ENCODE results near the gene SDSL. TPM values are rescaled to one million over a fixed set of nuclear protein-coding genes. Genes with fewer than 3 reads are reported as not detected.
A peak's percentile ranks its signal among the peaks of the same experiment; 100 is the strongest.

Gene SDSL
- total and polyA plus RNA-seq, 2 of the 13 experiments (the other 11 are each of a cell fraction or from before 2014, with no cell fraction given), result 1.2 to 1.7 TPM

GRCh38 chr12:113479590-113480335 is 57.6 kb downstream of the SDSL start (continued):
- TF ChIP-seq PHF8 (CRISPR knock-in tag; IDR thresholded peaks at IDR 0.05), result no peak
- TF ChIP-seq TRIM24 (CRISPR knock-in tag; IDR thresholded peaks at IDR 0.05), result no peak
- TF ChIP-seq ZNF569 (CRISPR knock-in tag; IDR thresholded peaks at IDR 0.05; ENCODE audit: borderline replicate concordance), result no peak
- TF ChIP-seq ZNF556 (CRISPR knock-in tag; IDR thresholded peaks at IDR 0.05; ENCODE audit: borderline replicate concordance), result no peak
- no peak for TF ChIP-seq ZNF749 (CRISPR knock-in tag; IDR thresholded peaks at IDR 0.05; ENCODE audit: borderline replicate concordance)
- TF ChIP-seq ZNF670 (CRISPR knock-in tag; IDR thresholded peaks at IDR 0.05; ENCODE audit: borderline replicate concordance), result no peak
- TF ChIP-seq ZNF580 (CRISPR knock-in tag; IDR thresholded peaks at IDR 0.05; ENCODE audit: borderline replicate concordance, low read depth), result no peak
- TF ChIP-seq IKZF1 (IDR thresholded peaks at IDR 0.05), result no peak
- no peak for TF ChIP-seq HNRNPL (IDR thresholded peaks at IDR 0.05; ENCODE audit: low read depth, low read length)
- no peak for TF ChIP-seq HNRNPUL1 (IDR thresholded peaks at IDR 0.05; ENCODE audit: low read depth, low read length)
- TF ChIP-seq KMT2A (CRISPR knock-in tag; IDR thresholded peaks at IDR 0.05), result 0 out of 2 replicates have a peak, but pooled peaks have one; percentile 32
- peak; percentile 93 for TF ChIP-seq ZNF557 (CRISPR knock-in tag; IDR thresholded peaks at IDR 0.05)
- no peak for TF ChIP-seq PAX8 (CRISPR knock-in tag; IDR thresholded peaks at IDR 0.05; ENCODE audit: borderline replicate concordance)
- TF ChIP-seq TP53 (CRISPR knock-in tag; conservative IDR thresholded peaks at IDR 0.05), result 0 out of 2 replicates have a peak, but pooled peaks have one; percentile 33
- no peak for TF ChIP-seq PHF21A (CRISPR knock-in tag; IDR thresholded peaks at IDR 0.05)
- no peak for TF ChIP-seq MED8 (CRISPR knock-in tag; IDR thresholded peaks at IDR 0.05; ENCODE audit: insufficient replicate concordance)
- TF ChIP-seq U2AF1 (optimal IDR thresholded peaks at IDR 0.05; ENCODE audit: low read depth, low read length), result no peak
- TF ChIP-seq PBX2 (CRISPR knock-in tag; IDR thresholded peaks at IDR 0.05), result no peak
- 0 out of 2 replicates have a peak, but pooled peaks have one; percentile 52 for TF ChIP-seq ZNF768 (CRISPR knock-in tag; IDR thresholded peaks at IDR 0.05)
- TF ChIP-seq ATF5 (CRISPR knock-in tag; IDR thresholded peaks at IDR 0.05; ENCODE audit: low read depth), result no peak
- no peak for TF ChIP-seq ZNF567 (CRISPR knock-in tag; IDR thresholded peaks at IDR 0.05; ENCODE audit: borderline replicate concordance)
- TF ChIP-seq ZNF674 (CRISPR knock-in tag; IDR thresholded peaks at IDR 0.05; ENCODE audit: low read depth), result no peak
- peak; percentile 84; the same call in 1 of the 2 replicates for TF ChIP-seq ZBTB44 (CRISPR knock-in tag; IDR thresholded peaks at IDR 0.05)
- TF ChIP-seq MBNL3 (CRISPR knock-in tag; conservative IDR thresholded peaks at IDR 0.05), result no peak
- peak; percentile 77 for TF ChIP-seq ZNF280B (CRISPR knock-in tag; IDR thresholded peaks at IDR 0.05; ENCODE audit: borderline replicate concordance)
- no peak for TF ChIP-seq ZNF451 (CRISPR knock-in tag; IDR thresholded peaks at IDR 0.05)
